H1 (cell line): ENCODE results near the gene FCER2. TPM values are rescaled to one million over a fixed set of nuclear protein-coding genes. Genes with fewer than 3 reads are reported as not detected.

ENCODE experiments used
- CBX5 ChIP-seq: fragments of 300-800, 300-1000 bp; sonication (generic); IDR thresholded peaks from 2 replicates; pipeline ENCODE4 v1.7.1; 2016; ENCODE audit warnings: antibody characterized with exemption, low read length, low read depth
- SIN3A ChIP-seq, 2 experiments: IDR thresholded peaks in 1 of 2; conservative IDR thresholded peaks in 1 of 2; 2 replicates each; pipeline ENCODE4 v1.6.1; 2011 to 2012; ENCODE audit warnings: low read length in 2 of 2, improper control_type of control experiment in 1 of 2, low read depth in 1 of 2, mild to moderate bottlenecking in 1 of 2
- polyA plus RNA-seq, 7 experiments: library from polyadenylated mRNA; depleted of rRNA in 3 of 7; stranded (reverse) in 5 of 7; unstranded in 2 of 7; fragments of >200 nt in 5 of 7; fragments of 200-250 nt in 2 of 7; gene quantifications; 1 replicate in 5 of 7; 2 replicates in 1 of 7; 4 replicates in 1 of 7; pipeline versions ENCODE4 v1.2.1 to v1.2.3, GENCODE V29; 2011 to 2013; ENCODE audit warnings: missing spikeins in 2 of 7, mixed read lengths in 2 of 7
- total RNA-seq: library from RNA; stranded (reverse); fragmentation: NEBNext Ultra II Directional; extraction: Animal tissue kit (Norgen Biotek cat#: 25700); gene quantifications from 2 replicates; pipeline ENCODE4 v1.2.1, GENCODE V29; 2021

The FCER2 gene
- total and polyA plus RNA-seq, 2 of the 8 experiments (the other 6 are each of a cell fraction or from before 2014, with no cell fraction given): 0.67 TPM; not detected in 1

- TF ChIP-seq SIN3A (conservative IDR thresholded peaks at IDR 0.05 in 1 of 2, IDR thresholded peaks at IDR 0.05 in 1 of 2; ENCODE audit: low read depth in 1 of 2, low read length in 2 of 2): no peak
- no peak for TF ChIP-seq CBX5
These were observed 12.8 kb downstream of the FCER2 start (continued) for GRCh38 chr19:7689165-7689564.
